RCC 7860 (cell line): Measurements from ENCODE around the gene HPS4.
"Not testable (repeated sequence)": the region's sequence is repeated elsewhere in the genome, so short reads cannot be mapped to it uniquely, and the experiment has no call there.

Experiments used
- DNase-seq: peaks from one replicate; pipeline ENCODE4 v3.0.0-alpha.2; 2015; ENCODE audit warnings: low spot score
- FAIRE-seq: peaks from 2 replicates; lab custom pipeline; 2012; peaks lifted over from hg19 to GRCh38; lab: Jason Lieb, UNC

The HPS4 gene

GRCh38 chr22:26483439-26484359, at the start of gene HPS4, which contains the start of gene SRRD:
Gene HPS4 (minus strand): TSS chr22:26483783. CDS start chr22:26481762, 2,021 bp downstream.
Gene SRRD (plus strand): TSS chr22:26483877. CDS start chr22:26483891, 14 bp downstream.
- FAIRE-seq = no peak

GRCh38 chr22:26529345-26529744, 45.8 kb upstream of the HPS4 start:
- FAIRE-seq (no peak), DNase-seq (no peak)

More at GRCh38 chr22:26483439-26484359, at the start of gene HPS4, which contains the start of gene SRRD:
- DNase-seq = peak; percentile 70

- not testable (repeated sequence) for FAIRE-seq, DNase-seq
Measured at GRCh38 chr22:26528518-26528917, 44.9 kb upstream of the HPS4 start.

- DNase-seq (no peak), FAIRE-seq (no peak)
Measured at GRCh38 chr22:26527574-26528465, 44.2 kb upstream of the HPS4 start.

GRCh38 chr22:26527167-26527566, 43.6 kb upstream of the HPS4 start:
- FAIRE-seq (no peak), DNase-seq (no peak)

- FAIRE-seq (no peak), DNase-seq (no peak)
Measured at GRCh38 chr22:26525946-26526564, 42.5 kb upstream of the HPS4 start.

DNA sequence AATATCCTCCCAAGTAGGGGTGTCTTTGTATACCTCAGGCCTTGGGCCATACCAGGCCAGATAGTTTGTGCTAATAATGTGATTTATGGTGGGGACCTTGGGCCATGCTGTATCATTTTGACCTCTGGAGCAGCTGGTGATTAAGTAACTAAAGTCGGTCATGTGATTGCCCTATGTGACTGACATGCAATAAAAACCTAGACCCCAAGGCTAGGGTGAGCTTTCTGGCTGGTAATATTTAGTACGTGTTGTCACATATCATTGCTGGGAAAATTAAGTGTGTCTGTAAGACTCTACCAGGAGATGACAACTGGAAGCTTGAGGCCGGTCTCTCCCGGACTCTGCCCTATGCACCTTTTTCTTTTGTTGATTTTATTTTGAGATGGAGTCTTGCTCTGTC, 41.3 kb upstream of the HPS4 start:
- DNase-seq (no peak), FAIRE-seq (no peak)

GRCh38 chr22:26522592-26522991, 39.0 kb upstream of the HPS4 start:
- DNase-seq = no peak
- no peak for FAIRE-seq

DNA sequence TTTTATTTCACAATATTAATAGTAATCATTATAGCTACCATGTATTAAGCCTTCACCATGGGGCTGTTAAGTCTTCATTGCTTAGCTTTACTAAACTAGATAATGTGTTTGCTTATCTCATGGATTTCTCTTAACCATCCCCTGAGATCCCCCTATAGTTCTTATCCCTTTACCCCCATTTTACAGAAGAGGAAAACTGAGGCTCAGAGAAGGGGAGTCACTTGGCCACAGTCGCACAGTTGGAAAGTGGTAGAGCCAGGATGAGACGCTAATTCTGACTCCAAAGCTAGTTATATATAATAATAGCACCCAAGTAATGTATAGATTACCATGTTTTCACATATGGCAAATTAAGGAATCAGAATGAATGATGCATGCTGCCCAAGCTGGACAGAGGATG, 38.4 kb upstream of the HPS4 start:
- FAIRE-seq (no peak), DNase-seq (no peak)

DNA sequence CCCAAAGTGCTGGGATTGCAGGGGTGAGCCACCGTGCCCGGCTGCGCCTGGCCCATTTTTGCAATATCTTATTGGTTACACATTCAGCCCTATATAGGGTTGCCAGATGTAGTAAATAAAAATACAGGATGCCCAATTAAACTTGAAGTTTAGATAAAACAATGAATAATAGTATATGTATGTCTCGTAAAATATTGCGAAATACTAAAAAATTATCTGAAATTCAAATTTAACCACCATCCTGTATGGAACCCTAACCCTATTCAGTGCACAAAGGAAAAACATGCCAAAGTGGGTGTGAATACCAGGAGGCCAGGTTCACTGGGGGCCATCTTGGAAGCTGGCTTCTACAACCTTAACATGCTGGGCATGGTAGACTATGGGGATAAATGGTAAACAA, 33.8 kb upstream of the HPS4 start:
- FAIRE-seq (no peak), DNase-seq (no peak)

GRCh38 chr22:26516503-26516902, 32.9 kb upstream of the HPS4 start:
- FAIRE-seq (no peak), DNase-seq (no peak)

DNA sequence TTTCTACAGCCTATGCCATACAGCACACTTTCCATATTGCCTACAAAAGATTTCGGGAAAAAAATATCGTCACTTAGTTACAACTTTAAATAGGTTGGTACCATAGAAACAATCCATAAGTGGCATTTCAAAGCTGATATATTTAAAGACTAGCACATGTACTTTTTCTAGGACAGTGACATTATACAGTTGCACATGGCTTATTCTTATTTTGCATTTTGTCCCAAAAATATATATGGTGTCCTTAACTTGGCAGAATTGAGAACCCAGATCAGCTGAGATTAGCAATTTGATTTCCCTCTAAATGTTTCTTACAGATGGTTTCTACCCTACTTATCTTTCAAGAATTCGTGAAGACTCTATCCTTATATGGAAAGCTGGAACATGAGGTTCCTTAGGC, 32.3 kb upstream of the HPS4 start:
- no peak for DNase-seq
- FAIRE-seq = no peak

GRCh38 chr22:26514419-26515161, 31.0 kb upstream of the HPS4 start:
- no peak for DNase-seq
- no peak for FAIRE-seq

GRCh38 chr22:26513838-26514237, 30.3 kb upstream of the HPS4 start:
- DNase-seq = no peak
- no peak for FAIRE-seq

DNA sequence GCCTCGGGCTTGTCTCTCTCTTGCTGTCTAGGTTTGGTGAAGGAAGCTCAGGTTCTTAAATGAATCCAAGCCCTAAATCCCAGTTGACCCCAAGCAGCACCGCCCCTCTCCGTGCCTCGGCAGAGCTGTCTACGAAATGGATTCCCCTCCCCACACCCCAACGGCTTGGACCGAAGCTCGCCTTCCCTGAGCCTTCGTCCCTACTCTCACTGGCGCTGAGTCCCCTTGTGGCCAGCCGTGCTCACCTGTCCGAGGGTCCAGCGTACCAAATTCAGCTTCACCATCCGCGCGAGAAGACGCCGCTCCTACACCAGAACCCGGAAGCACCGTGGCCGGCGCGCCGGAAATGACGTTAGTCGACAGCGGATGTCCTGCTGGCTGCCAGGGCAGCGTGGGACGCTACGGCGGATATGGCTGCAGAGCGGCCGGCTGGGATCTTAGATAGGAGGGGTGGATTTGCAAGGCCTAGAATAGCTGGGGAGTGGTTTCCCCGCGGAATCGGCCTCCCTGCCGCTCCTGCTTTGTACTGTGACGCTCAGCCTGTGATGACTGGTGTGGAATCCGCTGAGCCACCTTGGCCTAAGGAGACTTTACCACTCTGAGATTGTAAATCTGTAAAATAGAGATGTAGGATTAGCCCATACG, 28.7 kb upstream of the HPS4 start, which contains the start of gene TFIP11:
TFIP11 (minus strand) TSS at position 325 of the 645 bp plus-strand sequence. CDS start 2,201 bp downstream, outside the sequence.
- DNase-seq (peak; percentile 78), FAIRE-seq (peak; percentile 36)

DNA sequence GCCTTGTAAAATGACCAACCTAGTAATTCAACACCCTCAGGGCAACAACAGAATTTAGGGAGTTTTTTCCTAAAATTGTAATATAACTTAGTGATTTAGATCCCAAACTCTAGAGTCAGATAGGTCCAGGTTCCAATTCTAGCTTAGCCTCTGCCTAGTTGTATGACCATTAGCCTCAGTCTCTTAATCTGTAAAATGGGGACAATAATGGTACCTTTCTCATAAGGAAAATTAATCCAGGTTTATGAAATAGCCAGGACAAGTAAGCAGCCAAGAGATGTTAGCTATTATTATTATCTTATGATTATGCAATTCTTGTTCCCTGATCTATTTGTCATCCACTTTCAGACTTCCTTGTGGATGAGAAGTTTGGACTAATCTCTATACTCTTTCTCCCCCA, 24.6 kb upstream of the HPS4 start:
- DNase-seq = no peak
- no peak for FAIRE-seq

DNA sequence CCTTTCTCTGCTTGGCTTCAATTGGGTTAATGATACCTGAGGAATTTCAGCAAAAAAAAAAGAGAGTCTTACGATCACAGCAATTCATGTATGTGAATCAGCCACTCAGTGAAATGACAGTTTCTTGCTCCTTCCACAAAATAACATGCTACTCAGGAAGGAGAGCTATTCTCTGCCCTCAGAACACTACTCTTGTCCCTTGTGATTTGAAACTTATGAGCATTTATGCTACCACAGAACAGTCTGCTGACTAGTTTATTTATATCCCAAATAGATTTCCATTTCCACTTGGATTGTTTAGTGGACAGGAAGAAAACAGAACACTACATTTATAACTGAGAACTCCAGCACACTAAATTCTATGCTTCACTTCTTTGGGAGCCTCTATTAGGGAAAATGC, 20.2 kb upstream of the HPS4 start:
- FAIRE-seq = no peak

GRCh38 chr22:26502688-26503561, 19.3 kb upstream of the HPS4 start:
- no peak for FAIRE-seq
- DNase-seq = no peak

More for the DNA sequence above, 20.2 kb upstream of the HPS4 start:
- no peak for DNase-seq

DNA sequence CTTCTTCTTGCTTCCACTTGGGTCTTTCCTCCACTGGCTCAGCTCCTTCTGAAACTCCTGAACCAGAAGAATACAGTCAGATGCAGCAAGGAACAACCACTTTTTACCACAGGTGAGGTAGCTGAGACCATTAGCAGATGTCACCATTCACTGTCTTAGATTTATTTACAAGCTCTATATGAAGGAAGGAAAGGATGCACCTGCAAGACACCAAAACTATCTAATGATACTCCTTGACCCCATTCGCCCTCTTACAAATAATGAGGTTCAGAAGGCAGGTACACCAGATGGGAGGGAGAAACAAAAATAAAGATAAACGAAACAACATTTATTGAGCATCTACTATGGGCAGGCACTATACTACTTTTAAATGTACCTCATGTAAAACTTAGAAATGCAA, 18.4 kb upstream of the HPS4 start:
- no peak for FAIRE-seq

More for the DNA sequence above, 18.4 kb upstream of the HPS4 start:
- no peak for DNase-seq
